A549 (cell line): ENCODE measurements around the gene ZNF423. TPM values are rescaled to one million over a fixed set of nuclear protein-coding genes. Genes with fewer than 3 reads are reported as not detected.

ENCODE experiments used
- ATAC-seq, 2 experiments: fragments of 200-7000 bp in 1 of 2; fragments of >200 bp in 1 of 2; cut with Nextera tagmentation in 1 of 2; cut with Tn5 transposase in 1 of 2; 3 replicates each; pipeline versions ENCODE4 v1.8.0 to v1.9.1; 2018 to 2020; ENCODE audit warnings: mild to moderate bottlenecking in 1 of 2, moderate library complexity in 1 of 2
- CTCF ChIA-PET: fragments of 300-600 bp; sonication (Branson Sonifier 250); formaldehyde crosslinking; extraction: SDS; loops from one replicate; lab custom pipeline; 2021; ENCODE audit warnings: antibody characterized with exemption, inconsistent platforms; lab: Yijun Ruan, JAX
- POLR2A ChIA-PET: fragments of 350-600 bp; formaldehyde crosslinking; extraction: SDS; loops from one replicate; lab custom pipeline; 2021; ENCODE audit warnings: antibody characterized with exemption, inconsistent platforms; lab: Yijun Ruan, JAX
- DNase-seq, 2 experiments: peaks; one replicate each; pipeline versions ENCODE4 v3.0.0 to v3.0.0-alpha.2; 2011 to 2016; ENCODE audit warnings: low read depth in 1 of 2, low spot score in 1 of 2
- FAIRE-seq: peaks from 2 replicates; lab custom pipeline; 2011; peaks lifted over from hg19 to GRCh38; lab: Jason Lieb, UNC
- H3K27ac ChIP-seq, 2 experiments: fragments of >200 bp; sonication (Bioruptor Twin); formaldehyde crosslinking; 3 replicates each; pipeline ENCODE4 v1.5.1; 2016 to 2017
- H3K4me1 ChIP-seq: fragments of >200 bp; sonication (Bioruptor Twin); formaldehyde crosslinking; 3 replicates; pipeline ENCODE4 v1.6.1; 2016
- H3K4me2 ChIP-seq: fragments of >200 bp; sonication (Bioruptor Twin); formaldehyde crosslinking; 3 replicates; pipeline ENCODE4 v1.6.1; 2016
- H3K4me3 ChIP-seq: fragments of >200 bp; sonication (Bioruptor Twin); formaldehyde crosslinking; 3 replicates; pipeline ENCODE4 v1.5.1; 2016
- H3K9me3 ChIP-seq: fragments of >200 bp; sonication (Bioruptor Twin); formaldehyde crosslinking; 3 replicates; pipeline ENCODE4 v1.6.1; 2016
- BHLHE40 ChIP-seq: IDR thresholded peaks from 2 replicates; pipeline ENCODE4 v1.6.1; 2012; ENCODE audit warnings: low read depth, low read length, inconsistent platforms
- CBX8 ChIP-seq: fragments of 200-600 bp; sonication (generic); IDR thresholded peaks from 2 replicates; pipeline ENCODE4 v1.6.1; 2016
- CHD2 ChIP-seq: fragments of 150-350 bp; IDR thresholded peaks from 2 replicates; pipeline ENCODE4 v1.6.1; 2014; ENCODE audit warnings: low read length; ENCODE audit not compliant: partially characterized antibody
- EHMT2 ChIP-seq: fragments of 200-600 bp; sonication (generic); IDR thresholded peaks from 2 replicates; pipeline ENCODE4 v1.6.1; 2016; ENCODE audit warnings: antibody characterized with exemption, low read depth, mild to moderate bottlenecking, moderate library complexity
- EP300 ChIP-seq, 2 experiments: fragments of >200 bp; sonication (Bioruptor Twin); formaldehyde crosslinking; IDR thresholded peaks; 2 replicates in 1 of 2; 3 replicates in 1 of 2; pipeline ENCODE4 v1.6.1; 2016 to 2017
- ESRRA ChIP-seq: fragments of 150-350 bp; IDR thresholded peaks from 2 replicates; pipeline ENCODE4 v1.6.1; 2014; ENCODE audit warnings: mild to moderate bottlenecking, low read length, borderline replicate concordance
- GATA3 ChIP-seq: IDR thresholded peaks from 2 replicates; pipeline ENCODE4 v1.6.1; 2012; ENCODE audit warnings: borderline replicate concordance
- HDAC2 ChIP-seq: fragments of 200-600 bp; sonication (generic); IDR thresholded peaks from 2 replicates; pipeline ENCODE4 v1.6.1; 2016
- HOXA7 ChIP-seq: fragments of 250-450 bp; sonication (Bioruptor Pico); IDR thresholded peaks from 2 replicates; pipeline ENCODE4 v1.5.0; 2020; ENCODE audit warnings: mild to moderate bottlenecking, moderate library complexity
- KDM5A ChIP-seq: fragments of 200-600 bp; sonication (generic); IDR thresholded peaks from 2 replicates; pipeline ENCODE4 v1.6.1; 2016; ENCODE audit warnings: antibody characterized with exemption, mild to moderate bottlenecking
- MAFK ChIP-seq: fragments of 450-650 bp; IDR thresholded peaks from 2 replicates; pipeline ENCODE4 v1.6.1; 2014; ENCODE audit not compliant: partially characterized antibody
- MAZ ChIP-seq: fragments of 150-350 bp; IDR thresholded peaks from 2 replicates; pipeline ENCODE4 v1.6.1; 2014; ENCODE audit warnings: antibody characterized with exemption, low read depth, low read length, borderline replicate concordance
- MYC ChIP-seq: IDR thresholded peaks from 2 replicates; pipeline ENCODE4 v1.6.1; 2012; ENCODE audit warnings: mild to moderate bottlenecking, inconsistent platforms, low read length, improper control_type of control experiment, borderline replicate concordance
- POLR2A ChIP-seq: IDR thresholded peaks from 2 replicates; pipeline ENCODE4 v1.6.1; 2012; ENCODE audit warnings: mild to moderate bottlenecking, low read length
- RCOR1 ChIP-seq: fragments of 150-350 bp; IDR thresholded peaks from 2 replicates; pipeline ENCODE4 v1.6.1; 2014; ENCODE audit warnings: antibody characterized with exemption, low read length, low read depth
- TFCP2L1 ChIP-seq: fragments of 250-450 bp; sonication (Bioruptor Pico); IDR thresholded peaks from 2 replicates; pipeline ENCODE4 v1.5.0; 2021; ENCODE audit warnings: mild to moderate bottlenecking
- ZC3H11A ChIP-seq: fragments of 450-650 bp; IDR thresholded peaks from 2 replicates; pipeline ENCODE4 v1.6.1; 2014; ENCODE audit warnings: antibody characterized with exemption, mild to moderate bottlenecking
- ZFP36 ChIP-seq: fragments of 450-650 bp; IDR thresholded peaks from 2 replicates; pipeline ENCODE4 v1.6.1; 2014; ENCODE audit warnings: borderline replicate concordance; ENCODE audit not compliant: partially characterized antibody
- WGBS: methylation state at CpG from one replicate; pipeline ENCODE4 v1.1.6; 2017; ENCODE audit errors: missing lambda C conversion rate; 5-methylcytosine and 5-hydroxymethylcytosine counted together
- polyA plus RNA-seq, 4 experiments: library from polyadenylated mRNA; depleted of rRNA in 3 of 4; stranded (reverse); fragments of >200 nt; fragmentation: RNase III in 1 of 4; extraction: RNeasy Plus Mini Kit Qiagen cat#74134 plus additional on column Dnase treatment in 1 of 4; gene quantifications; 2 replicates in 3 of 4; 3 replicates in 1 of 4; pipeline ENCODE4 v1.2.3, GENCODE V29; 2011 to 2017
- TF ChIP-seq, protein P1 (sequence below): IDR thresholded peaks from 2 replicates; pipeline ENCODE4 v1.6.1; 2012
- TF ChIP-seq, protein P2 (sequence below): fragments of 150-350 bp; IDR thresholded peaks from 2 replicates; pipeline ENCODE4 v1.6.1; 2014; ENCODE audit warnings: low read depth, mild to moderate bottlenecking, low read length
- TF ChIP-seq, protein P3 (sequence below): fragments of 250-450 bp; sonication (Bioruptor Pico); IDR thresholded peaks from 2 replicates; pipeline ENCODE4 v1.5.0; 2021; ENCODE audit warnings: mild to moderate bottlenecking, moderate library complexity, borderline replicate concordance

Gene ZNF423
- polyA plus RNA-seq, 2 of the 4 experiments (the other 2 are of a cell fraction), result 0.04 to 0.10 TPM

DNA sequence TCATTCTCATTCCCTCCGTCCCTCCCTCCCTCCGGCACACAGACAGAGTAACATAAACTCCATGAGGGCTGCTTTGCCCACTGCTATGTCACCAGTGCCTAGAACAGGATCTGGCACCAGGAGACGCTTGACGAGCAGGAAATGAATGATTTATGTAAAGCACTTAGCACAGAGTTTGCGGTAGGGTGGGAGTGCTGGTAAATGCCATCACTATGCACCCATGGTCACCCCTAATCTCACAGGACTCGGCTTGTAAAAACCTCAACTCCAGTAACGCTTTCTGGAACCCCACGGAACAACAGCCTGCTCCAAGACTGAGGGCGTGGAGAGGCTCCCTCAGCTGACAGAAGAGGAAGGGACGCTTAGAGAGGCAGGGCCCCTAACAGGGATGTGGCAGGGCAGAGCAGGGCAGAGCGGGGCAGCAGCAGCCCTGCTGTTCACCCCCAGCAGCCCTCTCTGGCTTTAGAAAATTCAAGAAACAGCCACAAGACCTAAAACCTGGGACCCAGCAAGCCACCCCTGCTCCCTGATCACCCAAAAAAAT lies 325.4 kb downstream of the ZNF423 start:
- ChIA-PET CTCF (interaction anchor here (0.9 kb wide), 1 partner anchor 8 kb away, joined by 5 read pairs; no protein-coding TSS in a partner anchor), POLR2A (no interaction called here)
- Histone ChIP-seq H3K4me3 (no peak overlapping the region), H3K4me1 (no peaks in the 10 kb centered on the region), H3K4me2 (no peak overlapping the region), H3K9me3 (no peaks in the 10 kb centered on the region), H3K27ac (no peak overlapping the region)
- WGBS, result 35% methylated on average over 11 of the region's 11 CpGs
- TF ChIP-seq MAFK, result no peak
- no peak for TF ChIP-seq BHLHE40
- TF ChIP-seq, protein P1, sequence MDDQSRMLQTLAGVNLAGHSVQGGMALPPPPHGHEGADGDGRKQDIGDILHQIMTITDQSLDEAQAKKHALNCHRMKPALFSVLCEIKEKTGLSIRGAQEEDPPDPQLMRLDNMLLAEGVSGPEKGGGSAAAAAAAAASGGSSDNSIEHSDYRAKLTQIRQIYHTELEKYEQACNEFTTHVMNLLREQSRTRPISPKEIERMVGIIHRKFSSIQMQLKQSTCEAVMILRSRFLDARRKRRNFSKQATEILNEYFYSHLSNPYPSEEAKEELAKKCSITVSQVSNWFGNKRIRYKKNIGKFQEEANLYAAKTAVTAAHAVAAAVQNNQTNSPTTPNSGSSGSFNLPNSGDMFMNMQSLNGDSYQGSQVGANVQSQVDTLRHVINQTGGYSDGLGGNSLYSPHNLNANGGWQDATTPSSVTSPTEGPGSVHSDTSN, result no peak
- no peak for TF ChIP-seq MYC
- no peak for TF ChIP-seq CBX8
- TF ChIP-seq, protein P2, sequence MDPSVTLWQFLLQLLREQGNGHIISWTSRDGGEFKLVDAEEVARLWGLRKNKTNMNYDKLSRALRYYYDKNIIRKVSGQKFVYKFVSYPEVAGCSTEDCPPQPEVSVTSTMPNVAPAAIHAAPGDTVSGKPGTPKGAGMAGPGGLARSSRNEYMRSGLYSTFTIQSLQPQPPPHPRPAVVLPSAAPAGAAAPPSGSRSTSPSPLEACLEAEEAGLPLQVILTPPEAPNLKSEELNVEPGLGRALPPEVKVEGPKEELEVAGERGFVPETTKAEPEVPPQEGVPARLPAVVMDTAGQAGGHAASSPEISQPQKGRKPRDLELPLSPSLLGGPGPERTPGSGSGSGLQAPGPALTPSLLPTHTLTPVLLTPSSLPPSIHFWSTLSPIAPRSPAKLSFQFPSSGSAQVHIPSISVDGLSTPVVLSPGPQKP, result no peak
- TF ChIP-seq MAZ, result no peak
- FAIRE-seq (no peak), ATAC-seq (no peak), DNase-seq (no peak)

DNA sequence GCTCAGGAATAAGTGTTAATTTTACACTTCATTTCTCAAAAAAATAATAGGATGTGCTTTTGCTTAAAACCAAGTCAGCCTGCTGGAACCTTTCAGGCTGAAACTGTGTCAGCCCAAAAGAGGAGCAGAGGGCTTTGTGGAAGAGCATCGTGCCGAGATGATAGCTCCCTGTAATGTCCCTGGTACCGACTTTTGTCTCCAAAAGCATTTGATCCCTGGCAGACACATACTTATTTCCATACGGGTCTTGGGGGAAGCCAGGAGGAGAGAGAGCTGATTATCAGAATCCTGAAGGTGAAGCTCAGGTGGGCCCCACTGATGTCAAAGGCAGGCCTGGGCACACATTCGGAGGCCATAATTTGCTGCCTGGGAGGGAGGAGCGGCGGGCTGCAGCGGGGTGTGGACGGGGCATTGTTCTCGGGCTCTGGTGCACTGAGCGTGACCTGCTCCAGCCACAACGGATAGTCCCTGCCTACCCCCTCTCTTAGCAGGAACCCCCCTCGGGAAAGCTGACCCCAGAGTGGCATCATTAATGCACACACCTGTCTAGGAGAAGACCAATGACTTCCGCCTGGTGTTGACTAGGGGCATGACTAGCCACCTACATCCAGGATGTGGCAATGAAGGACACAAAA lies 326.4 kb downstream of the ZNF423 start:
- DNase-seq, result no peak
- no peak overlapping the region for H3K27ac ChIP-seq
- no peak for TF ChIP-seq CBX8
- TF ChIP-seq, all 56 proteins: peak for 0
- H3K4me2 ChIP-seq, result no peak overlapping the region
- H3K9me3 ChIP-seq, result no peaks in the 10 kb centered on the region
- ChIA-PET POLR2A (no interaction called here), CTCF (interaction anchor here (0.9 to 1.2 kb wide), 2 partner anchors 9 to 27 kb away, joined by 4 to 5 read pairs; no protein-coding TSS in a partner anchor)
- no peak for FAIRE-seq
- ATAC-seq, result no peak
- no peak overlapping the region for H3K4me3 ChIP-seq
- WGBS, result 55% methylated on average over 12 of the region's 14 CpGs
- no peaks in the 10 kb centered on the region for H3K4me1 ChIP-seq

DNA sequence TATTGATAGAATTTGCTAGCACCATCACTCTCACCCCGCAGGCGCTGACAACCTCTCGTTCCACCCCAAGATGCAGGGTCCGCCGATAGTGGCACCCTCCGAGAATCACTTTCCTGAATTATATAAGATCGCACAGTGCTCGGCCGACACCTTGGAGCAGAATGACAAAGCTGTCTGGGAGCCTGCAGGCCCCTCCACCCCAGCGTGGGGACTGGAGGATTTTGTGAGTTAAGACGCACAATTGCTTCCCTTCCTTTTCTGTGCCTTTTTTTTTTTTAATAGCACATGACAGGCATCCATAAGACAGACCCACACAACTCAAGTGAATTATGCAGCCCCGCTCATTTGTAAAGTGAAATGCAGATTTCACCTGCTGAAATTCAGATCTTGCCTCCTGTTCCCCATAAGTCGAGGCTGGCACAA lies 327.0 kb downstream of the ZNF423 start:
- ChIA-PET CTCF (interaction anchor here (1.2 kb wide), 1 partner anchor 28 kb away, joined by 4 read pairs; no protein-coding TSS in a partner anchor), POLR2A (no interaction called here)
- no peaks in the 10 kb centered on the region for H3K4me1 ChIP-seq
- ATAC-seq, result no peak
- no peaks in the 10 kb centered on the region for H3K9me3 ChIP-seq
- no peak for FAIRE-seq
- no peak for TF ChIP-seq GATA3
- TF ChIP-seq HOXA7 (CRISPR knock-in tag), result no peak
- no peak for TF ChIP-seq TFCP2L1 (CRISPR knock-in tag)
- TF ChIP-seq, protein P2, result no peak
- TF ChIP-seq, protein P3, sequence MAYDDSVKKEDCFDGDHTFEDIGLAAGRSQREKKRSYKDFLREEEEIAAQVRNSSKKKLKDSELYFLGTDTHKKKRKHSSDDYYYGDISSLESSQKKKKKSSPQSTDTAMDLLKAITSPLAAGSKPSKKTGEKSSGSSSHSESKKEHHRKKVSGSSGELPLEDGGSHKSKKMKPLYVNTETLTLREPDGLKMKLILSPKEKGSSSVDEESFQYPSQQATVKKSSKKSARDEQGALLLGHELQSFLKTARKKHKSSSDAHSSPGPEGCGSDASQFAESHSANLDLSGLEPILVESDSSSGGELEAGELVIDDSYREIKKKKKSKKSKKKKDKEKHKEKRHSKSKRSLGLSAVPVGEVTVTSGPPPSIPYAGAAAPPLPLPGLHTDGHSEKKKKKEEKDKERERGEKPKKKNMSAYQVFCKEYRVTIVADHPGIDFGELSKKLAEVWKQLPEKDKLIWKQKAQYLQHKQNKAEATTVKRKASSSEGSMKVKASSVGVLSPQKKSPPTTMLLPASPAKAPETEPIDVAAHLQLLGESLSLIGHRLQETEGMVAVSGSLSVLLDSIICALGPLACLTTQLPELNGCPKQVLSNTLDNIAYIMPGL, result no peak
- TF ChIP-seq ZFP36, result no peak
- no peak for TF ChIP-seq POLR2A
- no peak for TF ChIP-seq ESRRA
- no peak for TF ChIP-seq ZC3H11A
- TF ChIP-seq CHD2, result no peak
- TF ChIP-seq HDAC2, result no peak
- TF ChIP-seq KDM5A, result no peak
- TF ChIP-seq EP300 (IDR thresholded peaks at IDR 0.05), result no peak
- no peak for TF ChIP-seq RCOR1
- no peak for TF ChIP-seq EHMT2
- H3K27ac ChIP-seq, result no peak overlapping the region
- WGBS, result 74% methylated on average over 13 of the region's 13 CpGs
- no peak overlapping the region for H3K4me3 ChIP-seq
- H3K4me2 ChIP-seq, result no peak overlapping the region
- no peak for DNase-seq
